HL-60 (cell line): Measurements from ENCODE around the gene GUCA1A.

Experiments used
- POLR2AphosphoS5 ChIP-seq: IDR thresholded peaks from 2 replicates; pipeline ENCODE4 v1.6.1; 2012; ENCODE audit warnings: low read depth
- REST ChIP-seq: IDR thresholded peaks from 2 replicates; pipeline ENCODE4 v1.6.1; 2012; ENCODE audit warnings: low read depth; ENCODE audit not compliant: insufficient replicate concordance
- SPI1 ChIP-seq: IDR thresholded peaks from 2 replicates; pipeline ENCODE4 v1.6.1; 2012; ENCODE audit warnings: low read depth, mild to moderate bottlenecking, borderline replicate concordance
- TF ChIP-seq, protein P1 (sequence below): IDR thresholded peaks from one replicate; pipeline ENCODE4 v1.5.1; 2011; ENCODE audit warnings: low read length, control low read depth, inconsistent platforms; ENCODE audit not compliant: insufficient read depth

DNA sequence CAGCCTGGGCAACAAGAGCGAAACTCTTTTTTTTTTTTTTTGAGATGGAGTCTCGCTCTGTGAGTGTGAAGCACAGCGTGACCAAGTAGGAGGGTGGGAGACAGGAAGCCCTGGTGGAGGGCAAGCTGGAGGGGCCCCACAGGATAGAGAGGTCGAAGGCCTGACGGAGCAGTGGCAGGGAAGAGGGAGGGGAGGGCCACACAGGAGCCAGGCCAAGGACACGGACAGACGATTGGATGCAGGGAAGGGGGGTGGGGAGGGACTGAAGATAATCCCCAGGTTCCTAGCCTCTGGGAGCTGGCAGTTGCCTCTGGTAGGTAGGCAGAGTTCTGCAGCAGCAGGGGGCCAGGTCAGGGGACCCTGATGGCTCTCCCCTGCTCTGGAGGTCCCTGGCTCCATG, 10.8 kb upstream of the GUCA1A start:
- TF ChIP-seq, protein P1, sequence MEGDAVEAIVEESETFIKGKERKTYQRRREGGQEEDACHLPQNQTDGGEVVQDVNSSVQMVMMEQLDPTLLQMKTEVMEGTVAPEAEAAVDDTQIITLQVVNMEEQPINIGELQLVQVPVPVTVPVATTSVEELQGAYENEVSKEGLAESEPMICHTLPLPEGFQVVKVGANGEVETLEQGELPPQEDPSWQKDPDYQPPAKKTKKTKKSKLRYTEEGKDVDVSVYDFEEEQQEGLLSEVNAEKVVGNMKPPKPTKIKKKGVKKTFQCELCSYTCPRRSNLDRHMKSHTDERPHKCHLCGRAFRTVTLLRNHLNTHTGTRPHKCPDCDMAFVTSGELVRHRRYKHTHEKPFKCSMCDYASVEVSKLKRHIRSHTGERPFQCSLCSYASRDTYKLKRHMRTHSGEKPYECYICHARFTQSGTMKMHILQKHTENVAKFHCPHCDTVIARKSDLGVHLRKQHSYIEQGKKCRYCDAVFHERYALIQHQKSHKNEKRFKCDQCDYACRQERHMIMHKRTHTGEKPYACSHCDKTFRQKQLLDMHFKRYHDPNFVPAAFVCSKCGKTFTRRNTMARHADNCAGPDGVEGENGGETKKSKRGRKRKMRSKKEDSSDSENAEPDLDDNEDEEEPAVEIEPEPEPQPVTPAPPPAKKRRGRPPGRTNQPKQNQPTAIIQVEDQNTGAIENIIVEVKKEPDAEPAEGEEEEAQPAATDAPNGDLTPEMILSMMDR: no peak
- TF ChIP-seq REST: no peak
- no peak for TF ChIP-seq POLR2AphosphoS5
- TF ChIP-seq SPI1: no peak
